ENCODE data around the gene CLEC4D.
"Not testable (repeated sequence)": the region's sequence is repeated elsewhere in the genome, so short reads cannot be mapped to it uniquely, and the experiment has no call there.

CLEC4D gene

GRCh38 chr12:8532045-8532444 lies 18.7 kb downstream of the CLEC4D start:
- DNase-seq (ENCODE audit: low spot score) = no peak

- not testable (repeated sequence) for DNase-seq (ENCODE audit: low spot score)
Measured at GRCh38 chr12:8537820-8538219, 24.5 kb downstream of the CLEC4D start.

- DNase-seq (ENCODE audit: low spot score) = not testable (repeated sequence)
Measured at GRCh38 chr12:8540831-8541230, 27.5 kb downstream of the CLEC4D start, which contains the start of gene CLEC4E. TSS of gene CLEC4E (minus strand) at chr12:8540905. CDS start at chr12:8540797, 108 bp downstream.

- DNase-seq (ENCODE audit: low spot score) = no peak
Measured at GRCh38 chr12:8541562-8541961, 28.3 kb downstream of the CLEC4D start.

- peak; percentile 80 for DNase-seq (ENCODE audit: low spot score)
Measured at GRCh38 chr12:8544295-8544694, 31.0 kb downstream of the CLEC4D start.

- DNase-seq (ENCODE audit: low spot score) = no peak
Measured at GRCh38 chr12:8546591-8546990, 33.3 kb downstream of the CLEC4D start.

GRCh38 chr12:8547645-8548044 lies 34.3 kb downstream of the CLEC4D start:
- no peak for DNase-seq (ENCODE audit: low spot score)

- DNase-seq (ENCODE audit: low spot score) = no peak
Measured at GRCh38 chr12:8548192-8548591, 34.9 kb downstream of the CLEC4D start.

- DNase-seq (ENCODE audit: low spot score) = no peak
Measured at GRCh38 chr12:8549381-8549780, 36.1 kb downstream of the CLEC4D start.

GRCh38 chr12:8553088-8553627 lies 39.9 kb downstream of the CLEC4D start:
- no peak for DNase-seq (ENCODE audit: low spot score)

GRCh38 chr12:8554451-8555195 lies 41.3 kb downstream of the CLEC4D start:
- no peak for DNase-seq (ENCODE audit: low spot score)

- DNase-seq (ENCODE audit: low spot score) = no peak
Measured at GRCh38 chr12:8556531-8557097, 43.3 kb downstream of the CLEC4D start.

- no peak for DNase-seq (ENCODE audit: low spot score)
Measured at GRCh38 chr12:8559676-8560075, 46.4 kb downstream of the CLEC4D start.

- no peak for DNase-seq (ENCODE audit: low spot score)
Measured at GRCh38 chr12:8561011-8561410, 47.7 kb downstream of the CLEC4D start.

GRCh38 chr12:8562310-8562709 lies 49.0 kb downstream of the CLEC4D start:
- DNase-seq (ENCODE audit: low spot score) = no peak

GRCh38 chr12:8563356-8563755 lies 50.1 kb downstream of the CLEC4D start:
- DNase-seq (ENCODE audit: low spot score) = no peak

GRCh38 chr12:8564656-8565055 lies 51.4 kb downstream of the CLEC4D start:
- DNase-seq (ENCODE audit: low spot score) = no peak

- not testable (repeated sequence) for DNase-seq (ENCODE audit: low spot score)
Measured at GRCh38 chr12:8566052-8566451, 52.7 kb downstream of the CLEC4D start.

GRCh38 chr12:8566525-8566924 lies 53.2 kb downstream of the CLEC4D start:
- DNase-seq (ENCODE audit: low spot score) = no peak
